IgD-negative memory B cell (primary cell): ENCODE data around the gene BHLHE23. TPM values are rescaled to one million over a fixed set of nuclear protein-coding genes. Genes with fewer than 3 reads are reported as not detected.

Experiments
- H3K27ac Mint-ChIP-seq, 3 donors: one replicate each; pipeline ENCODE4 v1.8.0; 2020 to 2022; ENCODE audit warnings: mild to moderate bottlenecking in 3 of 3, mixed read lengths in 3 of 3, moderate library complexity in 1 of 3
- H3K27me3 Mint-ChIP-seq: one replicate; pipeline ENCODE4 v1.8.0; 2021; ENCODE audit warnings: mixed read lengths
- H3K36me3 Mint-ChIP-seq: one replicate; pipeline ENCODE4 v1.8.0; 2020; ENCODE audit warnings: mild to moderate bottlenecking, mixed read lengths
- H3K4me1 Mint-ChIP-seq, 3 donors: one replicate each; pipeline ENCODE4 v1.8.0; 2020 to 2022; ENCODE audit warnings: mixed read lengths in 3 of 3, mild to moderate bottlenecking in 1 of 3
- H3K4me3 Mint-ChIP-seq, 4 donors: one replicate each; pipeline ENCODE4 v1.8.0; 2020 to 2022; ENCODE audit warnings: mild to moderate bottlenecking in 4 of 4, mixed read lengths in 4 of 4, moderate library complexity in 3 of 4
- H3K9me3 Mint-ChIP-seq, 3 donors: one replicate each; pipeline ENCODE4 v1.8.0; 2020 to 2021; ENCODE audit warnings: mixed read lengths in 3 of 3, mild to moderate bottlenecking in 1 of 3
- polyA plus RNA-seq: library from polyadenylated mRNA; unstranded; fragments of 300-500 nt; fragmentation: Illumina TruSeq; gene quantifications from one replicate; pipeline ENCODE4 v1.2.3, GENCODE V29; 2021

BHLHE23 gene
- polyA plus RNA-seq, 1 donor from 2014 or later, result not detected

DNA sequence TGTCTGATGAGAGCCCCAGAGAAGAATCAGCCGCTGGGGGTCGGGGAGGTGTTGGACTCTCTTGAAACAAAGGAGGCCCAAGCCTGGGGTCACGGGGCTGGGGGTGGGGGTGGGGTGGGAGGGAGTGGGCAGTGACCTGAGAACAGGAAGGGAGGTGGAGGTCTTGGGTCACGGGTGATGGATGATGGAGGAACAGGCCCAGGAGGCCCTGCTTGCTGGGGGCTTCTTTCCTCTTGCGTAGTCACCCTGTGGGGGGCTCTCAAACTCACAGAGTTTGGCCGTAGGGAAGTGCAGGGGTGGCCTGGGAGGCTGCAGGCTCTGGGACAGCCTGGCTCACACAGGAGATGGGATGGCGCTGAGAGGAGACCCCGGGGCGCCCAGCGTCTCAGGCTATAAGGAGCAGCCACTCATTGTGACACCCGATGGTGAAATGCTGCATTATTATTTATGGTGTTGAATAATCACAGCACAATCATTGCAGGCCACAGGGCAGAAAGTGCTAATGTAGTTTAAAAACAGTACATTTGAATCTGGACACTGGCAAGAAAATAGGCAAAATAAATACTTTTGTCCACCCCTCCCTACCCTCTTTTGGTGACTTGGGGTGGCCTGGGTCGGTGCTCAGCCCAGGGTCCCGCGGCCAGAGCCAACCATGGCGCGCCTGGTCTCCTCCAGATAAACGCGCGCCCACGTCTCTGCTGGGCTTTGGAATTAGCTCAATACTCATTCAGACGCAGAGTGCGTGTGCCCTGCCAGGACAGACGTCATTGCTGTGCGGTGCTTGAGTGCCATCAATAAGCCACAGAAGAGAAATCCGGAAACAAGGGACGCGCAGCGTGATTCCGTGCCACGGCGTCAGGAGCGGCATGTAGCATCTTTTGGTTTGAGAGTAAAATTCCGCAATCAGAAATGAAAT, 27.3 kb upstream of the BHLHE23 start:
- H3K27me3 Mint-ChIP-seq, result peaks cover 23% of the 10 kb centered on the region
- H3K4me3 Mint-ChIP-seq, result no peak overlapping the region

GRCh38 chr20:63032861-63033793, 26.4 kb upstream of the BHLHE23 start:
- H3K4me1 Mint-ChIP-seq, result peaks cover 6 to 20% (median 11%) of the 10 kb centered on the region in 3 donors
- H3K4me3 Mint-ChIP-seq, result peak overlapping the region; percentile 27 to 87 (median 76)
- no peaks in the 10 kb centered on the region for H3K36me3 Mint-ChIP-seq
- peaks cover 0 to 2% (median 0%) of the 10 kb centered on the region in 3 donors for H3K9me3 Mint-ChIP-seq
- peaks cover 27% of the 10 kb centered on the region for H3K27me3 Mint-ChIP-seq
- peak overlapping the region in 2 of 3 donors; percentile 3 to 39 for H3K27ac Mint-ChIP-seq

More for the DNA sequence above, 27.3 kb upstream of the BHLHE23 start:
- no peaks in the 10 kb centered on the region for H3K36me3 Mint-ChIP-seq
- peaks cover 6 to 20% (median 11%) of the 10 kb centered on the region in 3 donors for H3K4me1 Mint-ChIP-seq
- H3K27ac Mint-ChIP-seq, result peak overlapping the region in 1 of 3 donors; percentile 39
- peaks cover 0 to 2% (median 0%) of the 10 kb centered on the region in 3 donors for H3K9me3 Mint-ChIP-seq

DNA sequence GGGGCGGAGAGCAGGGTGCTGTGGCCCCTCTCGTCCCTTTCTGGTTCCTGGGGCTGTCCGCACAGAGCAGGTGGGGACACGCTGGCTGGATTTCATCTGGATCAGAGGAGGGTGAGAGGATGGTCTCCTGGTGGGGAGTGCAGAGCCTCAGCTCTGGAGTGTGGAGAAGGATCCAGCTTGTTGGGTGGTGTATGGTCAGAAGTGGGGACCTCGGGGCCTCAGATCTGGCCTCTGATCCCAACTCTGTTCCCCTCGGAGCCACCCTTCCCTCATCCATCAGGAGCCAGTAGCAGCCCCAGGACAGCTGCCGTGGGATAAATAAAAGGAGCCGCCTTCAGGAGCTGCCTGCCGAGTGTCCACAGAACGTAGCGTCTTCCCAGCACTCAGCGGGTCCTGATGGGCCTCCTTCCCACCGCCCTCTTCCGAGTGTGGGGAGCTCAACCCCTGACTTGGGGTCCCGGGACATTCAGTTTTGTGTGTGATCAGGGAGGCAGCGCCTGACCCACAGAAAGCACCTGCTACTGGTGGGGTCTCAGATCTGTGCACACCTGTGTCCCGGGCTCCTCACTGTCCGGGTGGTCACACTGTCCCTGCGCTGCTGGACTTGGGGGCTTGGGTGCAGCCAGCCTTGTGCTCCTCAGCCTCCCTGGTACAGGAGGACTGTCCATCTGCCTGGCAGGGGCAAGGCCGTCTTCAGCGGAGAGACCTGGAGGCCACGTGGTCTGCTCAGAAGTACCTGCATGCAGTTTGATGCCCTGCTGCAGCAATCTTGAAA, 25.4 kb upstream of the BHLHE23 start:
- peak overlapping the region in 1 of 3 donors; percentile 3 for H3K27ac Mint-ChIP-seq
- peaks cover 0 to 2% (median 0%) of the 10 kb centered on the region in 3 donors for H3K9me3 Mint-ChIP-seq
- H3K4me3 Mint-ChIP-seq, result peak overlapping the region in 2 of 4 donors; percentile 63 to 82
- peaks cover 32% of the 10 kb centered on the region for H3K27me3 Mint-ChIP-seq
- no peaks in the 10 kb centered on the region for H3K36me3 Mint-ChIP-seq
- H3K4me1 Mint-ChIP-seq, result peaks cover 6 to 22% (median 14%) of the 10 kb centered on the region in 3 donors

GRCh38 chr20:63031251-63032014, 24.7 kb upstream of the BHLHE23 start:
- peaks cover 6 to 22% (median 15%) of the 10 kb centered on the region in 3 donors for H3K4me1 Mint-ChIP-seq
- H3K27me3 Mint-ChIP-seq, result peaks cover 34% of the 10 kb centered on the region
- peaks cover 0 to under 1% (median 0%) of the 10 kb centered on the region in 3 donors for H3K9me3 Mint-ChIP-seq
- peak overlapping the region in 2 of 4 donors; percentile 60 for H3K4me3 Mint-ChIP-seq
- H3K27ac Mint-ChIP-seq, result no peak overlapping the region
- no peaks in the 10 kb centered on the region for H3K36me3 Mint-ChIP-seq

DNA sequence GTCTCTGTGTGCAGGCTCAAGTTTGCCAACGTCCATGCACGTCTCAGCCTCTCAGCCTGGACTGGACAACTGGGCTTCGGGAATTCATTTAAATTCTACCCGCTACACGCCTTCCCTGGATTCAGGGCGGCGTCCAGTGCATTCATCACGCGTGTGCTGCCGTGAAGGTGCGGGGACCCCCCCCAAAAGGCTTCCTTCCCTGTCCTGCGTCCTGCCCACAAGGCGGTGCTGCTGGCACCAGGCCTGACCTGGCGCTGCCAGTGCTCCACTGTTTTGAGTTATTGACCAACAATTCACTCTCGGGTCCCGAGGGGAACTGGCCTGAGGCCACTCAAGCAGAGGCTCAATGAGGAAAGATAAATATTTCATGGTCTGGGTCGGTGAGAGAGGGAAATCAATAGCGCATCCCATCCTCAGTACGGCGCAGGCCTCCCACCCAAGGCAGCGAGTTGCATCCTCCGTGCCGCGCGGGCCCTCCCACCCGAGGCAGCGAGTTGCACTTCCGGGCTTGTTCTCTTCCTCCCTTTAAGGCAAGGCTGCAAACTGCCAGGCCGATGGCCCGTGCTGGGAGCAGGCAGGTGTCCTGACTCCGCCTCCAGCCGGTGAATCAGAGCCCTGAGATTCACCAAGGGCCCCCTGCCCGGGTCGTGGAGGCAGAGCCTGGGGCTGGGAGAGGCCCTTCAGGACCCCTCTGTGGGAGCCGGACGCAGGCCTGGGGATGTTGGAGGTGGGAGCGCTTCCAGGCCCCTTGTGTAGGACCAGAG, 22.8 kb upstream of the BHLHE23 start:
- peaks cover 48% of the 10 kb centered on the region for H3K27me3 Mint-ChIP-seq
- H3K36me3 Mint-ChIP-seq, result no peaks in the 10 kb centered on the region
- no peak overlapping the region for H3K27ac Mint-ChIP-seq
- H3K4me1 Mint-ChIP-seq, result peaks cover 6 to 22% (median 15%) of the 10 kb centered on the region in 3 donors
- no peaks in the 10 kb centered on the region for H3K9me3 Mint-ChIP-seq
- H3K4me3 Mint-ChIP-seq, result peak overlapping the region in 3 of 4 donors; percentile 16 to 84 (median 81)

- peak overlapping the region in 2 of 4 donors; percentile 23 to 63 for H3K4me3 Mint-ChIP-seq
- H3K9me3 Mint-ChIP-seq, result no peaks in the 10 kb centered on the region
- peaks cover 52% of the 10 kb centered on the region for H3K27me3 Mint-ChIP-seq
- H3K36me3 Mint-ChIP-seq, result no peaks in the 10 kb centered on the region
- peaks cover 6 to 15% (median 14%) of the 10 kb centered on the region in 3 donors for H3K4me1 Mint-ChIP-seq
- H3K27ac Mint-ChIP-seq, result peak overlapping the region in 1 of 3 donors; percentile 16
These were observed 21.7 kb upstream of the BHLHE23 start for GRCh38 chr20:63028461-63028921.

GRCh38 chr20:63027922-63028389, 21.2 kb upstream of the BHLHE23 start:
- no peaks in the 10 kb centered on the region for H3K36me3 Mint-ChIP-seq
- H3K4me1 Mint-ChIP-seq, result peaks cover under 1 to 10% (median 8%) of the 10 kb centered on the region in 3 donors
- peak overlapping the region in 2 of 4 donors; percentile 23 to 76 for H3K4me3 Mint-ChIP-seq
- peak overlapping the region in 1 of 3 donors; percentile 16 for H3K27ac Mint-ChIP-seq
- H3K27me3 Mint-ChIP-seq, result peaks cover 54% of the 10 kb centered on the region
- H3K9me3 Mint-ChIP-seq, result no peaks in the 10 kb centered on the region

DNA sequence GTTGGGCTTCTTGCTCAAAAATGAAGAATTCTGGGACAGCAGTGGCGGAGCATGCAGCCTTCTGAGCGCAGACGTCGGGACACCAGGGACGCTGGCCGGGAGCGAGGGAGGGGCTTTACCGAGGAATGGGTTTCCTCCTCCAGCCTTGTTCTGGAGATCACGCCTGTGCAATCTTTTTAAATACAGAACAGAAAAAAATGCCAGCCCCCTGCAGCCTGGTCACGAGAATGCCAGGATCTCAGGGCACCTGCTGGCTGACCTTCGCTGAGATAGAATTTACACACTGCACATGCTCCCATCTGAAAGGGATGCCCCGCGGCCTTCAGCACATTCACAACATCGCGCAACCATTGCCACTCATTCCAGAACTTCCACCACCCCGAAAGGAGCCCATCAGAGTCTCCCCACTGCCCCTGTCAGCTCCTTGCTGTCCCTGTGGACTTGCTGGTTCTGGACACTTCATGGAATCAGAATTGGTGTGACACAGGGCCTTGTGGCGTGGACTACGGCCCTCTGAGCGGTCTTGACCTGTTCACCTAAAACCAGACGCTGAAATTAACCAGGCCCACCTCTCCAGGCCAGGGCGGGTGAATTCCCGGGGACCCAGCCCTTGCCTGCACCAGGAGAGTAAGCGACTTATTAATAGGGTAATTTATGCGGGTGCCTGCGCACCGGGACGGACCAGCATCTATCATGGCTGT, 20.6 kb upstream of the BHLHE23 start:
- H3K36me3 Mint-ChIP-seq, result no peaks in the 10 kb centered on the region
- H3K4me3 Mint-ChIP-seq, result peak overlapping the region in 2 of 4 donors; percentile 25 to 66
- peaks cover 0 to 6% (median 4%) of the 10 kb centered on the region in 3 donors for H3K4me1 Mint-ChIP-seq
- peaks cover 50% of the 10 kb centered on the region for H3K27me3 Mint-ChIP-seq
- H3K9me3 Mint-ChIP-seq, result no peaks in the 10 kb centered on the region
- no peak overlapping the region for H3K27ac Mint-ChIP-seq

- Mint-ChIP-seq H3K27me3 (peaks cover 48% of the 10 kb centered on the region), H3K4me1 (peaks cover 0 to 6% (median 4%) of the 10 kb centered on the region in 3 donors), H3K36me3 (no peaks in the 10 kb centered on the region), H3K27ac (no peak overlapping the region), H3K9me3 (no peaks in the 10 kb centered on the region), H3K4me3 (peak overlapping the region in 2 of 4 donors; percentile 25 to 66)
These were observed 19.9 kb upstream of the BHLHE23 start for GRCh38 chr20:63026582-63027165.

DNA sequence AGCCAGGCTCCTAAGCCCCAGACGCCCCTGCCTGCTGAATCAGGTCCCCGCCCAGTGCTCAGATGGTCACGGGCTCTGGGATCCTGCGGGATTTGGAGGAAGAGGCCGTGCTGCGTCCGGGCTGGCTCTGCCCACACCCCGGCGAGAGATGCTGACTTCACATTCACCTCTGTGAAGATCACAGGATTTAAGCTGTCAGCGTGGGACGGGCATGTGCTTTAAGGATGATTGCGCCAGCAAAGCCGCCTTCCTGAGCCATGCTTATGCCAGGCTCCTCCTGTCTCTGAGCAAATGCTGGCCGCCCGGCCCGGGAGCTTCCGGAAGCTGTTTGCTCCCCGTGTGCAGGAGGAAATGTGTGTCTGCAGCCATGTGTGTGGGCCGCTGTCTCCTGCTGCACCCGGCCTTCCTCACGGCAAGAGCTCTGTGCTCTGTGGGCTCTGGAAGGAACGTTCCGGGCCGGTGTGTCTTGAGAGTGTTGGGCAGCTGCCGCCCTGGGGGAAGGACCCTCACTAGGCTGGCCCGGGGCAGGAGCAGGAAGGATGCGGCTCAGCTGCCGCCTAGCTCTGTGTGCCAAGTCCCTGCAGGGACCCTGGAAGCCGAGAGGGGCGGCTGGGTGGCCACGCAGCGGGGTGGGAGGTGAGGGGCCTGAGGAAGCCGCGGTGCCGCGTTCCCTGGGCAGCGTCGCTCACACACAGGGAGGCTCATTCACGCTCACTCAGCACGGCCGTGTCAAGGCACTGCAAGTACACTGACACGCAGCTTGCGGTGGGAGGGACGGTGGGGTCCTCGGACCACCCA, 19.0 kb upstream of the BHLHE23 start:
- Mint-ChIP-seq H3K9me3 (peaks cover 0 to 2% (median 0%) of the 10 kb centered on the region in 3 donors), H3K36me3 (no peaks in the 10 kb centered on the region), H3K27me3 (peaks cover 48% of the 10 kb centered on the region), H3K4me3 (peak overlapping the region in 2 of 4 donors; percentile 72 to 81), H3K27ac (no peak overlapping the region), H3K4me1 (peaks cover 0 to 6% (median 4%) of the 10 kb centered on the region in 3 donors)
